HepG2 (cell line): ENCODE measurements around the gene AMPH. TPM values are rescaled to one million over a fixed set of nuclear protein-coding genes. Genes with fewer than 3 reads are reported as not detected.

Source experiments
- ATAC-seq: fragments of 200-7000 bp; cut with Tn5 transposase; 3 replicates; pipeline ENCODE4 v1.9.1; 2020; ENCODE audit warnings: mild to moderate bottlenecking, moderate library complexity
- BruUV-seq: library from RNA; stranded (reverse); fragments of 400-500 nt; replicated peaks from 2 replicates; lab custom pipeline; 2021; lab: Mats Ljungman, UMichigan
- CTCF ChIA-PET: fragments of 300-600 bp; formaldehyde crosslinking; extraction: SDS; loops from one replicate; lab custom pipeline; 2021; ENCODE audit warnings: low total read pairs, inconsistent platforms, low intra/inter-chr PET ratio; lab: Yijun Ruan, JAX
- POLR2A ChIA-PET: fragments of 350-600 bp; sonication (Branson Sonifier 250); formaldehyde crosslinking; loops from one replicate; lab custom pipeline; 2020; ENCODE audit warnings: antibody characterized with exemption, inconsistent platforms; lab: Yijun Ruan, JAX
- DNase-seq: peaks from one replicate; pipeline ENCODE4 v3.0.0-alpha.2; 2015; ENCODE audit warnings: low spot score
- FAIRE-seq: peaks from 3 replicates; lab custom pipeline; 2011; peaks lifted over from hg19 to GRCh38; lab: Jason Lieb, UNC
- H2AFZ ChIP-seq: one replicate; pipeline ENCODE4 v1.6.1; 2011; ENCODE audit warnings: low read length, inconsistent platforms
- H3K27ac ChIP-seq: fragments of 300-600 bp; 3 replicates; pipeline ENCODE4 v1.8.0; 2011; ENCODE audit warnings: mixed run types, mild to moderate bottlenecking, mixed read lengths, low read length, inconsistent platforms; ENCODE audit not compliant: insufficient read depth; ENCODE audit errors: extremely low read length
- H3K27me3 ChIP-seq, 2 experiments: fragments of 200-600 bp in 1 of 2; 2 replicates in 1 of 2; 3 replicates in 1 of 2; pipeline versions ENCODE4 v1.6.0 to v1.8.0; 2011; ENCODE audit warnings: low read length in 2 of 2, mild to moderate bottlenecking in 2 of 2, moderate library complexity in 2 of 2, inconsistent platforms in 1 of 2; ENCODE audit not compliant: insufficient read depth in 2 of 2, control insufficient read depth in 1 of 2
- H3K36me3 ChIP-seq, 2 experiments: fragments of 200-600 bp in 1 of 2; replicated peaks in 1 of 2; 2 replicates in 1 of 2; 3 replicates in 1 of 2; pipeline versions ENCODE4 v1.5.1 to v1.8.0; 2011; ENCODE audit warnings: low read length in 2 of 2, inconsistent platforms in 1 of 2; ENCODE audit not compliant: insufficient read depth in 2 of 2, control insufficient read depth in 1 of 2
- H3K4me1 ChIP-seq: 2 replicates; pipeline ENCODE4 v1.5.1; 2012; ENCODE audit warnings: low read length, inconsistent platforms; ENCODE audit not compliant: insufficient read depth
- H3K4me2 ChIP-seq: 2 replicates; pipeline ENCODE4 v1.6.0; 2011; ENCODE audit warnings: low read depth, low read length, inconsistent platforms
- H3K4me3 ChIP-seq, 3 experiments: fragments of 200-600 bp in 1 of 3; sonication (generic), shearing (Covaris generic) in 1 of 3; replicated peaks in 1 of 3; 2 replicates each; pipeline ENCODE4 v1.5.1; 2011 to 2016; ENCODE audit warnings: low read length in 3 of 3, inconsistent platforms in 2 of 3, low read depth in 2 of 3, mild to moderate bottlenecking in 2 of 3, control low read depth in 1 of 3, mixed read lengths in 1 of 3; ENCODE audit not compliant: insufficient read depth in 1 of 3
- H3K79me2 ChIP-seq: one replicate; pipeline ENCODE4 v1.6.1; 2011; ENCODE audit warnings: low read length, inconsistent platforms; ENCODE audit not compliant: insufficient read depth
- H3K9ac ChIP-seq: 2 replicates; pipeline ENCODE4 v1.6.0; 2011; ENCODE audit warnings: mild to moderate bottlenecking, low read depth, low read length, inconsistent platforms; ENCODE audit not compliant: insufficient read depth
- H3K9me3 ChIP-seq: 2 replicates; pipeline ENCODE4 v1.5.1; 2012; ENCODE audit warnings: mild to moderate bottlenecking, low read length
- H4K20me1 ChIP-seq: 2 replicates; pipeline ENCODE4 v1.6.0; 2011; ENCODE audit warnings: inconsistent platforms, mild to moderate bottlenecking, low read length, moderate library complexity; ENCODE audit not compliant: insufficient read depth
- ARNTL ChIP-seq: sonication (generic); formaldehyde crosslinking; IDR thresholded peaks from 2 replicates; pipeline ENCODE4 v1.4.0; 2020; ENCODE audit warnings: mild to moderate bottlenecking, missing genetic modification reagents
- PHF8 ChIP-seq: sonication (generic); formaldehyde crosslinking; IDR thresholded peaks from 2 replicates; pipeline ENCODE4 v1.5.0; 2020; ENCODE audit warnings: missing genetic modification reagents
- SSRP1 ChIP-seq: IDR thresholded peaks from 2 replicates; pipeline ENCODE4 v1.6.1; 2016; ENCODE audit warnings: control low read depth
- TCF7L2 ChIP-seq: IDR thresholded peaks from 2 replicates; pipeline ENCODE4 v1.6.1; 2011; ENCODE audit warnings: mild to moderate bottlenecking, low read depth, low read length, moderate library complexity
- ZNF101 ChIP-seq: sonication (generic); formaldehyde crosslinking; IDR thresholded peaks from 2 replicates; pipeline ENCODE4 v1.4.0; 2020; ENCODE audit warnings: mild to moderate bottlenecking, low read depth, missing genetic modification reagents, borderline replicate concordance
- WGBS: methylation state at CpG from one replicate; pipeline ENCODE4 v1.1.6; 2017; ENCODE audit warnings: low lambda C conversion rate; 5-methylcytosine and 5-hydroxymethylcytosine counted together
- in situ Hi-C: cut with HindIII; loops from 2 replicates; pipeline ENCODE4 v1.10.0; 2017; ENCODE audit warnings: low pct_unique_long_range_greater_than_20kb; ENCODE audit not compliant: extremely low pct_ligation_motif_present
- intact Hi-C: fragments of 100-400 bp; cut with micrococcal nuclease; formaldehyde crosslinking; loops from one replicate; pipeline ENCODE4 v1.10.0; 2022; ENCODE audit not compliant: unreplicated experiment
- polyA plus RNA-seq, 8 experiments: library from polyadenylated mRNA; depleted of rRNA in 3 of 8; stranded (reverse) in 7 of 8; unstranded in 1 of 8; fragments of >200 nt; fragmentation: Illumina TruSeq in 4 of 8; extraction: Trizol in 4 of 8; gene quantifications; 2 replicates each; pipeline versions ENCODE4 v1.2.1 to v1.2.3, GENCODE V29; 2011 to 2016; ENCODE audit warnings: low read depth in 4 of 8, missing spikeins in 1 of 8, mixed read lengths in 1 of 8; ENCODE audit not compliant: insufficient read depth in 1 of 8
- total RNA-seq, 5 experiments: library from RNA; depleted of rRNA; stranded (reverse); fragments of >200 nt; fragmentation: Illumina TruSeq; extraction: Trizol; gene quantifications; 2 replicates each; pipeline ENCODE4 v1.2.3, GENCODE V29; 2016; ENCODE audit warnings: low read depth in 1 of 5
- TF ChIP-seq, protein P1 (sequence below): sonication (generic); formaldehyde crosslinking; IDR thresholded peaks from 2 replicates; pipeline ENCODE4 v1.5.1; 2020; ENCODE audit warnings: missing genetic modification reagents, mild to moderate bottlenecking, borderline replicate concordance
- TF ChIP-seq, protein P2 (sequence below): sonication (generic); formaldehyde crosslinking; IDR thresholded peaks from 2 replicates; pipeline ENCODE4 v1.4.0; 2020; ENCODE audit warnings: missing genetic modification reagents
- TF ChIP-seq, protein P3 (sequence below): sonication (generic); formaldehyde crosslinking; IDR thresholded peaks from 2 replicates; pipeline ENCODE4 v1.4.0; 2020; ENCODE audit warnings: low read depth, mild to moderate bottlenecking, missing genetic modification reagents
- TF ChIP-seq, protein P4 (sequence below): sonication (generic); formaldehyde crosslinking; IDR thresholded peaks from one replicate; pipeline ENCODE4 v1.5.1; 2020; ENCODE audit warnings: mild to moderate bottlenecking, missing genetic modification reagents; ENCODE audit errors: not compliant biosample characterization

The AMPH gene
- total and polyA plus RNA-seq, 2 of the 13 experiments (the other 11 are each of a cell fraction or from before 2014, with no cell fraction given), result not detected

DNA sequence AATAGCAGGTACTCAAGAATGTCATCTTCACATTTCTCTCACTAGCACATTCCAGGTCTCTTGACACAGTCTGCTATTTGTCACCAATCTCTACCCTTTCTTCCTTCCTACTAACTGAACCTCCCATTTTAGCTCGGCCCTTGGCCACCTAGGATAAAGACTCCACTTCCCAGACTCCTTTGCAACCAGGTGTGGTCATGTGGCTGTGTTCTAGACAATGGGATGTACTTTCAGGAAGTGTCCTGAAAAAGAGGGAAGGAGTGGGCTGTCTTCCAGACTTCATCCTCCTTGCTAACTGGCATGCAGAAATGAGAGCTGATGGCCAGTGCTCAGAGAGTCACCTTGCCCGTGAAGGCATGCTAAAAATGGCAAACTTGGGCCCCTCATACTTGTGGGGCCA, 139.2 kb downstream of the AMPH start:
- POLR2A ChIA-PET, result no interaction called here
- intact Hi-C loops, result no loop called here
- Histone ChIP-seq H3K36me3 (no peaks in the 10 kb centered on the region), H3K4me2 (no peak overlapping the region), H3K4me1 (no peaks in the 10 kb centered on the region), H4K20me1 (no peaks in the 10 kb centered on the region), H2AFZ (no peak overlapping the region), H3K9me3 (no peaks in the 10 kb centered on the region), H3K27ac (no peak overlapping the region), H3K27me3 (0 out of 5 replicates have a peak, but pooled peaks cover 0 to 4% of the 10 kb centered on the region in 2 experiments), H3K79me2 (no peaks in the 10 kb centered on the region), H3K9ac (no peak overlapping the region), H3K4me3 (no peak overlapping the region)
- in situ Hi-C loops, result no loop called here
- 8% methylated on average over 2 of the region's 2 CpGs for WGBS
- no peak for FAIRE-seq
- DNase-seq, result no peak
- no peak for ATAC-seq
- CTCF ChIA-PET, result no interaction called here
- no TSS peak for BruUV-seq
- TF ChIP-seq, protein P1, sequence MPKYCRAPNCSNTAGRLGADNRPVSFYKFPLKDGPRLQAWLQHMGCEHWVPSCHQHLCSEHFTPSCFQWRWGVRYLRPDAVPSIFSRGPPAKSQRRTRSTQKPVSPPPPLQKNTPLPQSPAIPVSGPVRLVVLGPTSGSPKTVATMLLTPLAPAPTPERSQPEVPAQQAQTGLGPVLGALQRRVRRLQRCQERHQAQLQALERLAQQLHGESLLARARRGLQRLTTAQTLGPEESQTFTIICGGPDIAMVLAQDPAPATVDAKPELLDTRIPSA (CRISPR knock-in tag), result no peak
- TF ChIP-seq PHF8 (CRISPR knock-in tag) (no peak), SSRP1 (CRISPR knock-in tag) (no peak), TCF7L2 (no peak), ZNF101 (CRISPR knock-in tag) (no peak), ARNTL (CRISPR knock-in tag) (no peak)
- TF ChIP-seq, protein P2, sequence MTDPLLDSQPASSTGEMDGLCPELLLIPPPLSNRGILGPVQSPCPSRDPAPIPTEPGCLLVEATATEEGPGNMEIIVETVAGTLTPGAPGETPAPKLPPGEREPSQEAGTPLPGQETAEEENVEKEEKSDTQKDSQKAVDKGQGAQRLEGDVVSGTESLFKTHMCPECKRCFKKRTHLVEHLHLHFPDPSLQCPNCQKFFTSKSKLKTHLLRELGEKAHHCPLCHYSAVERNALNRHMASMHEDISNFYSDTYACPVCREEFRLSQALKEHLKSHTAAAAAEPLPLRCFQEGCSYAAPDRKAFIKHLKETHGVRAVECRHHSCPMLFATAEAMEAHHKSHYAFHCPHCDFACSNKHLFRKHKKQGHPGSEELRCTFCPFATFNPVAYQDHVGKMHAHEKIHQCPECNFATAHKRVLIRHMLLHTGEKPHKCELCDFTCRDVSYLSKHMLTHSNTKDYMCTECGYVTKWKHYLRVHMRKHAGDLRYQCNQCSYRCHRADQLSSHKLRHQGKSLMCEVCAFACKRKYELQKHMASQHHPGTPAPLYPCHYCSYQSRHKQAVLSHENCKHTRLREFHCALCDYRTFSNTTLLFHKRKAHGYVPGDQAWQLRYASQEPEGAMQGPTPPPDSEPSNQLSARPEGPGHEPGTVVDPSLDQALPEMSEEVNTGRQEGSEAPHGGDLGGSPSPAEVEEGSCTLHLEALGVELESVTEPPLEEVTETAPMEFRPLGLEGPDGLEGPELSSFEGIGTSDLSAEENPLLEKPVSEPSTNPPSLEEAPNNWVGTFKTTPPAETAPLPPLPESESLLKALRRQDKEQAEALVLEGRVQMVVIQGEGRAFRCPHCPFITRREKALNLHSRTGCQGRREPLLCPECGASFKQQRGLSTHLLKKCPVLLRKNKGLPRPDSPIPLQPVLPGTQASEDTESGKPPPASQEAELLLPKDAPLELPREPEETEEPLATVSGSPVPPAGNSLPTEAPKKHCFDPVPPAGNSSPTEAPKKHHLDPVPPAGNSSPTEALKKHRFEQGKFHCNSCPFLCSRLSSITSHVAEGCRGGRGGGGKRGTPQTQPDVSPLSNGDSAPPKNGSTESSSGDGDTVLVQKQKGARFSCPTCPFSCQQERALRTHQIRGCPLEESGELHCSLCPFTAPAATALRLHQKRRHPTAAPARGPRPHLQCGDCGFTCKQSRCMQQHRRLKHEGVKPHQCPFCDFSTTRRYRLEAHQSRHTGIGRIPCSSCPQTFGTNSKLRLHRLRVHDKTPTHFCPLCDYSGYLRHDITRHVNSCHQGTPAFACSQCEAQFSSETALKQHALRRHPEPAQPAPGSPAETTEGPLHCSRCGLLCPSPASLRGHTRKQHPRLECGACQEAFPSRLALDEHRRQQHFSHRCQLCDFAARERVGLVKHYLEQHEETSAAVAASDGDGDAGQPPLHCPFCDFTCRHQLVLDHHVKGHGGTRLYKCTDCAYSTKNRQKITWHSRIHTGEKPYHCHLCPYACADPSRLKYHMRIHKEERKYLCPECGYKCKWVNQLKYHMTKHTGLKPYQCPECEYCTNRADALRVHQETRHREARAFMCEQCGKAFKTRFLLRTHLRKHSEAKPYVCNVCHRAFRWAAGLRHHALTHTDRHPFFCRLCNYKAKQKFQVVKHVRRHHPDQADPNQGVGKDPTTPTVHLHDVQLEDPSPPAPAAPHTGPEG (CRISPR knock-in tag), result no peak
- TF ChIP-seq, protein P3, sequence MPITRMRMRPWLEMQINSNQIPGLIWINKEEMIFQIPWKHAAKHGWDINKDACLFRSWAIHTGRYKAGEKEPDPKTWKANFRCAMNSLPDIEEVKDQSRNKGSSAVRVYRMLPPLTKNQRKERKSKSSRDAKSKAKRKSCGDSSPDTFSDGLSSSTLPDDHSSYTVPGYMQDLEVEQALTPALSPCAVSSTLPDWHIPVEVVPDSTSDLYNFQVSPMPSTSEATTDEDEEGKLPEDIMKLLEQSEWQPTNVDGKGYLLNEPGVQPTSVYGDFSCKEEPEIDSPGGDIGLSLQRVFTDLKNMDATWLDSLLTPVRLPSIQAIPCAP (CRISPR knock-in tag), result no peak
- TF ChIP-seq, protein P4, sequence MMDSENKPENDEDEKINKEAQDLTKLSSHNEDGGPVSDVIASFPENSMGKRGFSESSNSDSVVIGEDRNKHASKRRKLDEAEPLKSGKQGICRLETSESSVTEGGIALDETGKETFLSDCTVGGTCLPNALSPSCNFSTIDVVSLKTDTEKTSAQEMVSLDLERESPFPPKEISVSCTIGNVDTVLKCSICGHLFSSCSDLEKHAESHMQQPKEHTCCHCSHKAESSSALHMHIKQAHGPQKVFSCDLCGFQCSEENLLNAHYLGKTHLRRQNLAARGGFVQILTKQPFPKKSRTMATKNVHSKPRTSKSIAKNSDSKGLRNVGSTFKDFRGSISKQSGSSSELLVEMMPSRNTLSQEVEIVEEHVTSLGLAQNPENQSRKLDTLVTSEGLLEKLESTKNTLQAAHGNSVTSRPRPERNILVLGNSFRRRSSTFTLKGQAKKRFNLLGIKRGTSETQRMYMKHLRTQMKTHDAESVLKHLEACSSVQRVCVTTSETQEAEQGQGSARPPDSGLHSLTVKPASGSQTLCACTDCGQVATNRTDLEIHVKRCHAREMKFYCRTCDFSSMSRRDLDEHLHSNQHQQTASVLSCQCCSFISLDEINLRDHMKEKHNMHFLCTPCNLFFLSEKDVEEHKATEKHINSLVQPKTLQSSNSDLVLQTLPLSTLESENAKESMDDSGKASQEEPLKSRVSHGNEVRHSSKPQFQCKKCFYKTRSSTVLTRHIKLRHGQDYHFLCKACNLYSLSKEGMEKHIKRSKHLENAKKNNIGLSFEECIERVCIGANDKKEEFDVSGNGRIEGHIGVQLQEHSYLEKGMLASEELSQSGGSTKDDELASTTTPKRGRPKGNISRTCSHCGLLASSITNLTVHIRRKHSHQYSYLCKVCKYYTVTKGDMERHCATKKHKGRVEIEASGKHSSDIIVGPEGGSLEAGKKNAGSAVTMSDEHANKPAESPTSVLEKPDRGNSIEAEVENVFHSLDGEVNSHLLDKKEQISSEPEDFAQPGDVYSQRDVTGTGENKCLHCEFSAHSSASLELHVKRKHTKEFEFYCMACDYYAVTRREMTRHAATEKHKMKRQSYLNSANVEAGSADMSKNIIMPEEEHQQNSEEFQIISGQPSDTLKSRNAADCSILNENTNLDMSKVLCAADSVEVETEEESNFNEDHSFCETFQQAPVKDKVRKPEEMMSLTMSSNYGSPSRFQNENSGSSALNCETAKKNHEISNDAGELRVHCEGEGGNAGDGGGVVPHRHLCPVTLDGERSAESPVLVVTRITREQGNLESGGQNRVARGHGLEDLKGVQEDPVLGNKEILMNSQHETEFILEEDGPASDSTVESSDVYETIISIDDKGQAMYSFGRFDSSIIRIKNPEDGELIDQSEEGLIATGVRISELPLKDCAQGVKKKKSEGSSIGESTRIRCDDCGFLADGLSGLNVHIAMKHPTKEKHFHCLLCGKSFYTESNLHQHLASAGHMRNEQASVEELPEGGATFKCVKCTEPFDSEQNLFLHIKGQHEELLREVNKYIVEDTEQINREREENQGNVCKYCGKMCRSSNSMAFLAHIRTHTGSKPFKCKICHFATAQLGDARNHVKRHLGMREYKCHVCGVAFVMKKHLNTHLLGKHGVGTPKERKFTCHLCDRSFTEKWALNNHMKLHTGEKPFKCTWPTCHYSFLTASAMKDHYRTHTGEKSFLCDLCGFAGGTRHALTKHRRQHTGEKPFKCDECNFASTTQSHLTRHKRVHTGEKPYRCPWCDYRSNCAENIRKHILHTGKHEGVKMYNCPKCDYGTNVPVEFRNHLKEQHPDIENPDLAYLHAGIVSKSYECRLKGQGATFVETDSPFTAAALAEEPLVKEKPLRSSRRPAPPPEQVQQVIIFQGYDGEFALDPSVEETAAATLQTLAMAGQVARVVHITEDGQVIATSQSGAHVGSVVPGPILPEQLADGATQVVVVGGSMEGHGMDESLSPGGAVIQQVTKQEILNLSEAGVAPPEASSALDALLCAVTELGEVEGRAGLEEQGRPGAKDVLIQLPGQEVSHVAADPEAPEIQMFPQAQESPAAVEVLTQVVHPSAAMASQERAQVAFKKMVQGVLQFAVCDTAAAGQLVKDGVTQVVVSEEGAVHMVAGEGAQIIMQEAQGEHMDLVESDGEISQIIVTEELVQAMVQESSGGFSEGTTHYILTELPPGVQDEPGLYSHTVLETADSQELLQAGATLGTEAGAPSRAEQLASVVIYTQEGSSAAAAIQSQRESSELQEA (CRISPR knock-in tag), result no peak
